Kidney epithelial cell (primary cell): ENCODE data around the gene NDRG2. TPM values are rescaled to one million over a fixed set of nuclear protein-coding genes. Genes with fewer than 3 reads are reported as not detected.

Experiments used
- DNase-seq: peaks from one replicate; pipeline ENCODE4 v3.0.0-alpha.2; 2010; ENCODE audit warnings: low read depth
- H3K27me3 ChIP-seq: 2 replicates; pipeline ENCODE4 v1.6.0; 2011; ENCODE audit warnings: low read length; ENCODE audit not compliant: control insufficient read depth, insufficient read depth
- H3K36me3 ChIP-seq: 2 replicates; pipeline ENCODE4 v1.5.1; 2011; ENCODE audit warnings: low read length; ENCODE audit not compliant: control insufficient read depth, insufficient read depth
- H3K4me3 ChIP-seq: 2 replicates; pipeline ENCODE4 v1.5.1; 2011; ENCODE audit warnings: low read depth, mild to moderate bottlenecking, control low read depth, low read length
- CTCF ChIP-seq: IDR thresholded peaks from 2 replicates; pipeline ENCODE4 v1.5.1; 2011; ENCODE audit warnings: mild to moderate bottlenecking, moderate library complexity, low read length, control low read depth, inconsistent platforms; ENCODE audit not compliant: insufficient read depth, poor library complexity, severe bottlenecking
- total RNA-seq: library from RNA; depleted of rRNA; stranded (reverse); fragments of >200 nt; gene quantifications from 2 replicates; pipeline ENCODE4 v1.2.3, GENCODE V29; 2015

NDRG2 gene
- total RNA-seq, 1 donor from 2014 or later, result 10.5 TPM

- DNase-seq, result no peak
- Histone ChIP-seq H3K36me3 (peaks cover 5% of the 10 kb centered on the region), H3K27me3 (no peaks in the 10 kb centered on the region), H3K4me3 (peak overlapping the region; percentile 81)
- no peak for TF ChIP-seq CTCF
These were observed 45.9 kb upstream of the NDRG2 start for GRCh38 chr14:21070610-21071224.

- Histone ChIP-seq H3K27me3 (no peaks in the 10 kb centered on the region), H3K4me3 (peak within 1 kb of the TSS; percentile 81), H3K36me3 (peaks cover 4% of the 10 kb centered on the region)
- TF ChIP-seq CTCF, result no peak
- DNase-seq, result no peak
These were observed 45.3 kb upstream of the NDRG2 start, which contains the start of gene ARHGEF40 for GRCh38 chr14:21070083-21070609. ARHGEF40 (plus strand) TSS chr14:21070304; CDS start chr14:21070397, 93 bp downstream.

DNA sequence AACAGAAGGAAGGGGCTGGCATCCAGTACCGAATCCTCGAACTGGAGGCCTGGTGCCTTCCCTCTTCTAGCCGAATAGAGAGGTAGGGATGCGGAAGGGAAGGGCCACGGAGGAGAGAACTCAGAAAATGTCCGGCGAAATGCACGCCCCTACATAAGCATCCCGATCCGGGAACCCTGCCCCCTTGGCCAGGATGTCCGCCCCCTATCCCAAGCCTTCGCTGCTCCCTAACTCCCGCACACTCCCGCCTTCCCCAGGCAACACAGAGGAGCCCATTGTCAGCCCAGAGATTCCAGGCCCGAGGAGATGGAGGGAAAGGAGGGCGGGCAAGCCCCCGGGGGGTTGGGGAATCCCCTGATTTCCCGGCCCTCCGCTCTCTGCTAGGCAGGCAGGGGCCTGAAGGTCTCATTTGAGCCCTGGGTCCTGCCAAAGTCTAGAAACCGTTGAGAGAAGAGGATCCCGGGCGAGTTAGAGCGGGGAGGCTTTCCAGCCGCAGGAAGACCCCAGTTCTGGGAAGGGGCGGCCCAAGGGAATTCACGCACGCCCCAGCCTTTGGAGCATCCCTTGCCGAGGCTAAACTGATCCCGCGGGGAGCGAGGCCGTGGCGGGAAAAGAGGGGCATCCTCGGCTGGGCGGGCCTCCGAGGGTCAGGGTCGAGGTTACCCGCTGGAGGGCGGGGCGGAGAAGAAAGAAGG lies 44.7 kb upstream of the NDRG2 start:
- Histone ChIP-seq H3K36me3 (peaks cover 1% of the 10 kb centered on the region), H3K27me3 (no peaks in the 10 kb centered on the region), H3K4me3 (peak overlapping the region; percentile 81)
- no peak for TF ChIP-seq CTCF
- no peak for DNase-seq

- peak; percentile 73 for TF ChIP-seq CTCF
- no peaks in the 10 kb centered on the region for H3K36me3 ChIP-seq
- H3K27me3 ChIP-seq, result no peaks in the 10 kb centered on the region
- peak overlapping the region; percentile 81 for H3K4me3 ChIP-seq
- no peak for DNase-seq
These were observed 43.9 kb upstream of the NDRG2 start for GRCh38 chr14:21068521-21069387.

- peak; percentile 18 for TF ChIP-seq CTCF
- no peak for DNase-seq
- H3K27me3 ChIP-seq, result no peaks in the 10 kb centered on the region
- H3K4me3 ChIP-seq, result no peak overlapping the region
- H3K36me3 ChIP-seq, result no peaks in the 10 kb centered on the region
These were observed 42.1 kb upstream of the NDRG2 start for GRCh38 chr14:21066882-21067502.
